ENCODE data around the gene RPTOR.

- TF ChIP-seq EZH2 (IDR thresholded peaks at IDR 0.05) = no peak
- no peak for TF ChIP-seq POLR2AphosphoS5 (IDR thresholded peaks at IDR 0.05; ENCODE audit: borderline replicate concordance, low read depth, low read length)
- no peak for TF ChIP-seq FOXP2 (optimal IDR thresholded peaks at IDR 0.05; ENCODE audit: control extremely low read depth, extremely low read length, insufficient read depth)
These were observed 406.0 kb downstream of the RPTOR start for GRCh38 chr17:80950466-80951120.
